ENCODE results near the gene GATD1.

- TF ChIP-seq POLR2AphosphoS5 (IDR thresholded peaks at IDR 0.05): no peak
- TF ChIP-seq CTCF (IDR thresholded peaks at IDR 0.05): no peak
- no peak for TF ChIP-seq EP300 (IDR thresholded peaks at IDR 0.05)
- TF ChIP-seq POLR2A (IDR thresholded peaks at IDR 0.05): no peak
Measured at GRCh38 chr11:766106-766935, 11.0 kb downstream of the GATD1 start.
